H9 (cell line): ENCODE results near the gene TMCO4. TPM values are rescaled to one million over a fixed set of nuclear protein-coding genes. Genes with fewer than 3 reads are reported as not detected.

Experiments
- DNase-seq: peaks from one replicate; pipeline ENCODE4 v3.0.0-alpha.2; 2017
- H2AFZ ChIP-seq: one replicate; pipeline ENCODE4 v1.6.1; 2013; ENCODE audit warnings: mild to moderate bottlenecking, low read length, control low read depth, moderate library complexity
- H2AK5ac ChIP-seq: 2 replicates; pipeline ENCODE4 v1.6.1; 2013; ENCODE audit warnings: low read length, control low read depth, mixed read lengths; ENCODE audit not compliant: insufficient read length
- H2BK120ac ChIP-seq: one replicate; pipeline ENCODE4 v1.6.1; 2013; ENCODE audit warnings: low read depth, mild to moderate bottlenecking, low read length, control low read depth, inconsistent platforms; ENCODE audit not compliant: poor library complexity, severe bottlenecking
- H2BK12ac ChIP-seq: 2 replicates; pipeline ENCODE4 v1.6.1; 2013; ENCODE audit warnings: low read length, control low read depth, mixed read lengths, low read depth; ENCODE audit not compliant: insufficient read length
- H2BK15ac ChIP-seq: 2 replicates; pipeline ENCODE4 v1.6.1; 2013; ENCODE audit warnings: low read depth, low read length, control low read depth
- H2BK20ac ChIP-seq: one replicate; pipeline ENCODE4 v1.6.1; 2013; ENCODE audit warnings: low read depth, mild to moderate bottlenecking, low read length, control low read depth, inconsistent platforms; ENCODE audit not compliant: poor library complexity, severe bottlenecking
- H2BK5ac ChIP-seq: 2 replicates; pipeline ENCODE4 v1.6.1; 2013; ENCODE audit warnings: low read length, control low read depth, mixed read lengths; ENCODE audit not compliant: insufficient read length
- H3K14ac ChIP-seq: 2 replicates; pipeline ENCODE4 v1.6.1; 2013; ENCODE audit warnings: low read length, control low read depth; ENCODE audit not compliant: insufficient read depth
- H3K18ac ChIP-seq: 2 replicates; pipeline ENCODE4 v1.6.1; 2013; ENCODE audit warnings: low read depth, mild to moderate bottlenecking, mixed read lengths, low read length, control low read depth; ENCODE audit not compliant: insufficient read length
- H3K23ac ChIP-seq: 2 replicates; pipeline ENCODE4 v1.6.1; 2013; ENCODE audit warnings: low read length, control low read depth, mixed read lengths, low read depth; ENCODE audit not compliant: insufficient read length
- H3K23me2 ChIP-seq: 2 replicates; pipeline ENCODE4 v1.6.1; 2013; ENCODE audit warnings: low read depth, mild to moderate bottlenecking, mixed read lengths, low read length, control low read depth; ENCODE audit not compliant: insufficient read length, poor library complexity, severe bottlenecking
- H3K27ac ChIP-seq: 2 replicates; pipeline ENCODE4 v1.5.1; 2013; ENCODE audit warnings: low read length, control low read depth, mixed read lengths, low read depth; ENCODE audit not compliant: insufficient read length
- H3K27me3 ChIP-seq: 2 replicates; pipeline ENCODE4 v1.6.1; 2013; ENCODE audit warnings: low read length, control low read depth, inconsistent platforms; ENCODE audit not compliant: insufficient read depth
- H3K4ac ChIP-seq: 2 replicates; pipeline ENCODE4 v1.6.1; 2013; ENCODE audit warnings: low read depth, mild to moderate bottlenecking, control low read depth, inconsistent platforms, low read length, moderate library complexity
- H3K4me1 ChIP-seq: 2 replicates; pipeline ENCODE4 v1.6.1; 2013; ENCODE audit warnings: low read length, control low read depth, inconsistent platforms; ENCODE audit not compliant: insufficient read depth
- H3K4me2 ChIP-seq: 2 replicates; pipeline ENCODE4 v1.6.1; 2013; ENCODE audit warnings: low read length, control low read depth, mixed read lengths; ENCODE audit not compliant: insufficient read length, insufficient read depth
- H3K56ac ChIP-seq: 2 replicates; pipeline ENCODE4 v1.6.1; 2013; ENCODE audit warnings: low read depth, mild to moderate bottlenecking, mixed read lengths, low read length, control low read depth; ENCODE audit not compliant: insufficient read length
- H3K79me1 ChIP-seq: 2 replicates; pipeline ENCODE4 v1.6.1; 2013; ENCODE audit warnings: low read depth, mild to moderate bottlenecking, moderate library complexity, low read length, control low read depth, inconsistent platforms; ENCODE audit not compliant: insufficient read depth, poor library complexity, severe bottlenecking
- H3K79me2 ChIP-seq: 2 replicates; pipeline ENCODE4 v1.6.1; 2013; ENCODE audit warnings: low read length, control low read depth, inconsistent platforms; ENCODE audit not compliant: insufficient read depth
- H3K9ac ChIP-seq: 2 replicates; pipeline ENCODE4 v1.6.1; 2013; ENCODE audit warnings: low read length, control low read depth, mixed read lengths; ENCODE audit not compliant: insufficient read length; ENCODE audit errors: extremely low read depth
- H3K9me3 ChIP-seq: one replicate; pipeline ENCODE4 v1.6.1; 2013; ENCODE audit warnings: low read depth, low read length, inconsistent platforms; ENCODE audit not compliant: control insufficient read depth
- H3T11ph ChIP-seq: one replicate; pipeline ENCODE4 v1.6.1; 2013; ENCODE audit warnings: mild to moderate bottlenecking, low read length, control low read depth, inconsistent platforms
- H4K20me1 ChIP-seq: one replicate; pipeline ENCODE4 v1.6.1; 2013; ENCODE audit not compliant: control insufficient read depth, insufficient read length, insufficient read depth
- H4K5ac ChIP-seq: 2 replicates; pipeline ENCODE4 v1.6.1; 2013; ENCODE audit warnings: low read depth, mild to moderate bottlenecking, mixed read lengths, low read length, control low read depth; ENCODE audit not compliant: insufficient read length
- H4K8ac ChIP-seq: replicated peaks from 2 replicates; pipeline ENCODE4 v1.6.1; 2013; ENCODE audit warnings: low read length, control low read depth, mixed read lengths, low read depth; ENCODE audit not compliant: insufficient read length
- H4K91ac ChIP-seq: 2 replicates; pipeline ENCODE4 v1.6.1; 2013; ENCODE audit warnings: low read depth, mild to moderate bottlenecking, moderate library complexity, mixed read lengths, low read length, control low read depth; ENCODE audit not compliant: insufficient read length
- H3K27ac Mint-ChIP-seq, 3 experiments: 2 replicates in 2 of 3; 3 replicates in 1 of 3; pipeline ENCODE4 v1.8.0; 2020 to 2021; ENCODE audit warnings: mixed read lengths in 3 of 3, mild to moderate bottlenecking in 1 of 3, moderate library complexity in 1 of 3
- H3K27me3 Mint-ChIP-seq: 2 replicates; pipeline ENCODE4 v1.8.0; 2021; ENCODE audit warnings: low read depth, mild to moderate bottlenecking, moderate library complexity, mixed read lengths
- H3K36me3 Mint-ChIP-seq, 3 experiments: 2 replicates in 2 of 3; 3 replicates in 1 of 3; pipeline ENCODE4 v1.8.0; 2020 to 2021; ENCODE audit warnings: low read depth in 3 of 3, mixed read lengths in 3 of 3; ENCODE audit not compliant: insufficient read depth in 1 of 3
- H3K4me1 Mint-ChIP-seq, 2 experiments: 2 replicates each; pipeline ENCODE4 v1.8.0; 2020; ENCODE audit warnings: mixed read lengths in 2 of 2
- H3K4me3 Mint-ChIP-seq, 2 experiments: 2 replicates in 1 of 2; 3 replicates in 1 of 2; pipeline ENCODE4 v1.8.0; 2020 to 2021; ENCODE audit warnings: mild to moderate bottlenecking in 2 of 2, mixed read lengths in 2 of 2, moderate library complexity in 1 of 2
- H3K9me3 Mint-ChIP-seq, 2 experiments: 2 replicates in 1 of 2; 3 replicates in 1 of 2; pipeline ENCODE4 v1.8.0; 2020; ENCODE audit warnings: mild to moderate bottlenecking in 2 of 2, mixed read lengths in 2 of 2, moderate library complexity in 1 of 2
- CTCF ChIP-seq: fragments of 200-600 bp; sonication (generic); conservative IDR thresholded peaks from 3 replicates; pipeline ENCODE4 v1.8.0; 2021; ENCODE audit warnings: antibody characterized with exemption, mild to moderate bottlenecking
- WGBS: extraction: QIAGEN DNeasy Blood & Tissue Kit; methylation state at CpG from one replicate; pipeline ENCODE4 v1.1.7; 2013; ENCODE audit warnings: missing lambda C conversion rate, low lambda C conversion rate, mixed read lengths; ENCODE audit not compliant: insufficient read length; ENCODE audit errors: extremely low coverage; 5-methylcytosine and 5-hydroxymethylcytosine counted together
- total RNA-seq: library from RNA; stranded (reverse); gene quantifications from 2 replicates; pipeline ENCODE4 v1.2.1, GENCODE V29; 2021

The TMCO4 gene
- total RNA-seq, 1 experiment from 2014 or later = 4.0 TPM

- Histone ChIP-seq H2AK5ac (no peak overlapping the region), H4K20me1 (no peaks in the 10 kb centered on the region), H4K5ac (no peak overlapping the region), H3K4me2 (no peak overlapping the region), H3K27ac (no peak overlapping the region), H4K8ac (no peak overlapping the region), H3K9me3 (no peaks in the 10 kb centered on the region), H3T11ph (no peak overlapping the region), H3K56ac (no peak overlapping the region), H2BK5ac (no peak overlapping the region), H2BK15ac (no peak overlapping the region), H3K9ac (no peak overlapping the region), H3K4me1 (peaks cover 6% of the 10 kb centered on the region), H2BK20ac (no peak overlapping the region), H3K14ac (no peak overlapping the region), H3K79me1 (no peaks in the 10 kb centered on the region), H2BK120ac (no peak overlapping the region), H2AFZ (no peak overlapping the region), H4K91ac (no peak overlapping the region), H3K18ac (no peak overlapping the region), H2BK12ac (no peak overlapping the region), H3K4ac (no peak overlapping the region), H3K23ac (no peak overlapping the region), H3K23me2 (no peaks in the 10 kb centered on the region), H3K27me3 (no peaks in the 10 kb centered on the region), H3K79me2 (no peaks in the 10 kb centered on the region)
- WGBS = no CpG with 5 or more reads among the region's 4 CpGs
- Mint-ChIP-seq H3K4me1 (peaks cover 18 to 33% of the 10 kb centered on the region in 2 experiments), H3K4me3 (peak overlapping the region in 1 of 2 experiments; percentile 41; a peak in 1 of 5 replicates), H3K9me3 (no peaks in the 10 kb centered on the region; a peak in 1 of 5 replicates), H3K36me3 (no peaks in the 10 kb centered on the region), H3K27me3 (peaks cover 3% of the 10 kb centered on the region; the same call in 1 of the 2 replicates), H3K27ac (no peak overlapping the region)
- TF ChIP-seq CTCF = no peak
- DNase-seq = no peak
Observed at GRCh38 chr1:19723874-19724273, 75.8 kb downstream of the TMCO4 start.
